H1 (cell line): ENCODE results near the gene TMX3.

Experiments used
- E2F6 ChIP-seq: IDR thresholded peaks from 2 replicates; pipeline ENCODE4 v1.6.1; 2012; ENCODE audit warnings: inconsistent platforms
- TBP ChIP-seq: IDR thresholded peaks from 2 replicates; pipeline ENCODE4 v1.6.1; 2011; ENCODE audit warnings: low read depth, low read length, improper control_type of control experiment

DNA sequence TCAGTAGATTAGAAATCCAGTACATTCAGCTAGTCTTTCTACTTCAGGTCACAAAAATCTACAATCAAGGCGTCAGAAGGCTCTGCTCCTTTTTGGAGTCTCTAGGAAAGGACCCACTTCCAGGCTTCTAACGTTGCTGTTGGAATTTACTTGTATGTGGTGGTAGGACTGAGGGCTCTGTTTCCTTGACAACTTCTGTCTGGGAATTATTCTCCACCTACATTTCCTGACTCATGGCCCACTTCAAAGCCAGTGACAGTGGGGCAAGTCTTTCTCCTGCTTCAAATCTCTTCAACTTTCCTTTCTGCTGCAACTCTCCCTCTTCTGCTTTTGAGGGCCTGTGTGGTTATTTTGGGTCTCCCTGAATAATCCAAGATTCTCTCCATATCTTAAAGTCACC, 10.4 kb upstream of the TMX3 start:
- TF ChIP-seq E2F6 = no peak
- TF ChIP-seq TBP = no peak
